GM19328 (cell line): ENCODE results near the gene GAGE12G.
"Not testable (repeated sequence)": the region's sequence is repeated elsewhere in the genome, so short reads cannot be mapped to it uniquely, and the experiment has no call there.

Experiments used
- ATAC-seq: cut with Tn5 transposase; IDR thresholded peaks from one replicate; pipeline ENCODE4 v1.9.1; 2021; ENCODE audit warnings: mild to moderate bottlenecking, moderate library complexity; ENCODE audit not compliant: unreplicated experiment

Gene GAGE12G

GRCh38 chrX:49570100-49570499 lies at the start of gene GAGE12G:
Gene GAGE12G, plus strand, starts transcription at chrX:49570400. Its CDS starts 1,155 bp downstream, at chrX:49571555.
- not testable (repeated sequence) for ATAC-seq

- ATAC-seq: not testable (repeated sequence)
These were observed 38.3 kb upstream of the GAGE12G start, which contains the start of gene GAGE12C for GRCh38 chrX:49531877-49532276. Gene GAGE12C, plus strand, starts transcription at chrX:49532177. Its CDS starts 1,155 bp downstream, at chrX:49533332.

GRCh38 chrX:49541433-49541832 lies 28.8 kb upstream of the GAGE12G start, which contains the start of gene GAGE12D:
Gene GAGE12D, plus strand, starts transcription at chrX:49541733. Its CDS starts 1,155 bp downstream, at chrX:49542888.
- ATAC-seq: not testable (repeated sequence)

DNA sequence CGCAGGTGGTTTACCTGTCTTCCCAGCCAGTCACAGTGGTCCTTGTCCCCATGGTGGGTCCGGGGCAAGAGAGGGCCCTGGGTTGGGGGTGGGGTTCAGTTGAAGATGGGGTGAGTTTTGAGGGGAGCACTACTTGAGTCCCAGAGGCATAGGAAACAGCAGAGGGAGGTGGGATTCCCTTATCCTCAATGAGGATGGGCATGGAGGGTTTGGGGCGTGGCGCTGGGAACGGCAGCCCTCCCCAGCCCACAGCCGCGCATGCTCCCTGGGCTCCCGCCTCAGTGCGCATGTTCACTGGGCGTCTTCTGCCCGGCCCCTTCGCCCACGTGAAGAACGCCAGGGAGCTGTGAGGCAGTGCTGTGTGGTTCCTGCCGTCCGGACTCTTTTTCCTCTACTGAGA lies 19.2 kb upstream of the GAGE12G start, which contains the start of gene GAGE12E:
Gene GAGE12E, plus strand, starts transcription at position 301 of the 400 bp plus-strand sequence. CDS start 1,155 bp downstream, outside the sequence.
- ATAC-seq: not testable (repeated sequence)

GRCh38 chrX:49560542-49560941 lies 9.7 kb upstream of the GAGE12G start, which contains the start of gene GAGE12F:
Gene GAGE12F, plus strand, starts transcription at chrX:49560842. Its CDS starts 1,155 bp downstream, at chrX:49561997.
- not testable (repeated sequence) for ATAC-seq

GRCh38 chrX:49568728-49569127 lies 1.5 kb upstream of the GAGE12G start:
- ATAC-seq: not testable (repeated sequence)

DNA sequence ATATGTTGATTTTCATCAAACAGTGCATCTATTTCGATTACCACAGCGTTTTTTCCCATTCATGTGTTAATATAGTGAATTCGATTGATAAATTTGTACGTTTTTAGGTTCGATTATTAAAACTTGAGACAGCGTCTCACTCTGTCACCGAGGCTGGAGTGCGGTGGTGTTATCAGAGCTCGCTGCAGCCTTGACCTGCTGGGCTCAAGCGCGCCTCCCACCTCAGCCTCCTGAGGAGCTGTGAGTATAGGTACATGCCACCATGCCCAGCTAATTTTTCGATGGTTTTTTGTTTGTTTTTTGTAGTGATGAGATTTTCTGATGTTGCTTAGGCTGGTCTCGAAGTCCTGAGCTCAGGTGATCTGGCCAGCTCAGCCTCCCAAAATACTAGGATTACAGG lies 1.0 kb upstream of the GAGE12G start:
- ATAC-seq: not testable (repeated sequence)

- not testable (repeated sequence) for ATAC-seq
These were observed 9.4 kb downstream of the GAGE12G start, which contains the start of gene GAGE12H for GRCh38 chrX:49579649-49580048. Gene GAGE12H, plus strand, starts transcription at chrX:49579949. Its CDS starts 1,155 bp downstream, at chrX:49581104.

DNA sequence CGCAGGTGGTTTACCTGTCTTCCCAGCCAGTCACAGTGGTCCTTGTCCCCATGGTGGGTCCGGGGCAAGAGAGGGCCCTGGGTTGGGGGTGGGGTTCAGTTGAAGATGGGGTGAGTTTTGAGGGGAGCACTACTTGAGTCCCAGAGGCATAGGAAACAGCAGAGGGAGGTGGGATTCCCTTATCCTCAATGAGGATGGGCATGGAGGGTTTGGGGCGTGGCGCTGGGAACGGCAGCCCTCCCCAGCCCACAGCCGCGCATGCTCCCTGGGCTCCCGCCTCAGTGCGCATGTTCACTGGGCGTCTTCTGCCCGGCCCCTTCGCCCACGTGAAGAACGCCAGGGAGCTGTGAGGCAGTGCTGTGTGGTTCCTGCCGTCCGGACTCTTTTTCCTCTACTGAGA lies 19.0 kb downstream of the GAGE12G start, which contains the start of gene GAGE2A:
Gene GAGE2A, plus strand, starts transcription at position 301 of the 400 bp plus-strand sequence. CDS start 1,155 bp downstream, outside the sequence.
- ATAC-seq: not testable (repeated sequence)

- not testable (repeated sequence) for ATAC-seq
These were observed 19.7 kb downstream of the GAGE12G start for GRCh38 chrX:49589769-49590478.

- not testable (repeated sequence) for ATAC-seq
These were observed 20.3 kb downstream of the GAGE12G start for GRCh38 chrX:49590488-49590887.

GRCh38 chrX:49598720-49599119 lies 28.5 kb downstream of the GAGE12G start, which contains the start of gene GAGE1:
Gene GAGE1, plus strand, starts transcription at chrX:49599020. Its CDS starts 1,155 bp downstream, at chrX:49600175.
- ATAC-seq: not testable (repeated sequence)

DNA sequence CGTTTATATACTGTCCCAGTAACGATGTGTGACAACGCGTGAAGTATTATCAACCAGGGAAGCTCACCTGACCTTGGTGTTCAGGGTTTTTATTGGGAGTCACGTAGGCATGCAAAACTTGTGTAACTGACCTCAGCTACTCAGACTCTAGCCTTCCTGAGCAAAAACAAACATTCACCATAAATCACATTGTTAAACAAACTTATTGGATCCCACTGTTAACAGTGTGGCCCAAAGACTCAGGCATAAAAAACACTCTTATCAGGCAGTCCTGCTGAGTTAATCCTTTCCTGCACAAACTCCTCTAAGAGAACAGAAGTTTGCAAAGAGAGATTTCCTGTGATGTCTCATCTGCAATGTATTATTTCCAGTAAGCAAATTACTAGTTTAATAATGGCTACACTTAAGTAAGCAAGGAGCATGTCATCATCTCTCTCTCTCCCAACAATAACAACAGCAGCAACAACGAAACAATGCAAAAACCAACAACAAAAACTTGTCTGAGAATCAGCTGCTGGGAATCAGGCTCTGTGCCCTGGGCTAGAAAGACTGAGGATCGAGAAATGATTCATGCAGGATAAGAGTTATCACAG lies 40.6 kb downstream of the GAGE12G start:
- ATAC-seq: no peak

- no peak for ATAC-seq
These were observed 48.4 kb downstream of the GAGE12G start for GRCh38 chrX:49618574-49618973.
